ENCODE results near the gene MYO16. TPM values are rescaled to one million over a fixed set of nuclear protein-coding genes. Genes with fewer than 3 reads are reported as not detected.
A peak's percentile ranks its signal among the peaks of the same experiment; 100 is the strongest.

The MYO16 gene
- total RNA-seq, 1 donor from 2014 or later, result not detected

DNA sequence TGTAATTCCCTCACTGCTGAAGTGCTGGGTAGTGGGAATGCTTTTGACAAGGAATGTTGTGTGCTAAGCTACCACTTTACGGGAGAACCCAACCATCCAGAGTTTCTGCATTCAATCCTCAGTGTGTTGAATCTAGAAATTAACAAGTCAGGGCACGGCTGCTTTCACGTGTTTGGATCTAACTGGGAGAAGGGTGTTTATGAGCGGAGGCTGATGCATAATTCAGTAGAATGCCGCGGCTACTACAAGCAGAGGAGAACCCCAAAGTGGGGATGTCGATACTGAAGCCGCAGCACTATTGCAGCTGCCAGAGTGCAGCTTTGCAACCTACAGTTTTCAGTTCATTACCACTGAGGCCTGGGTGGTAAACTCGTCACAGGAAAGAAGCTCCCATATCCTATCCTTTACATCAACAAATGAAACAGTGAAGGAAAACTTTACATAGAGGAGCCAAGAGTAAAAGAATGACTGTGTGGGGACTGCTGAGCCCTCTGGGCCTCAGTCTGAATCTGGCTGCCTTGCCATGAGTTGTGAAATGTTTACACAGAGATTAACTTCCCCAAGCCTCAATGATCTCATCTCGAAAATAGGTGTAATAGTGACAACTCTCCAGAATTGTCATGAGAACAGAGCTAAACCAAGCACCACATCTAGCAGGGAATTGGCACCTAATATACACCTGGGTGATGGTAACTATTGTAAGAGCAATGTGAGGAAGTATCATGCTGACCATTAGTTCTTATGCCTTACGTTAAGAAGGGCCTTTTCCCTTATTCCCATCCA is 531.7 kb downstream of the MYO16 start:
- no peak overlapping the region for H3K4me3 ChIP-seq (ENCODE audit: low read depth, low read length)
- TF ChIP-seq, protein P1, sequence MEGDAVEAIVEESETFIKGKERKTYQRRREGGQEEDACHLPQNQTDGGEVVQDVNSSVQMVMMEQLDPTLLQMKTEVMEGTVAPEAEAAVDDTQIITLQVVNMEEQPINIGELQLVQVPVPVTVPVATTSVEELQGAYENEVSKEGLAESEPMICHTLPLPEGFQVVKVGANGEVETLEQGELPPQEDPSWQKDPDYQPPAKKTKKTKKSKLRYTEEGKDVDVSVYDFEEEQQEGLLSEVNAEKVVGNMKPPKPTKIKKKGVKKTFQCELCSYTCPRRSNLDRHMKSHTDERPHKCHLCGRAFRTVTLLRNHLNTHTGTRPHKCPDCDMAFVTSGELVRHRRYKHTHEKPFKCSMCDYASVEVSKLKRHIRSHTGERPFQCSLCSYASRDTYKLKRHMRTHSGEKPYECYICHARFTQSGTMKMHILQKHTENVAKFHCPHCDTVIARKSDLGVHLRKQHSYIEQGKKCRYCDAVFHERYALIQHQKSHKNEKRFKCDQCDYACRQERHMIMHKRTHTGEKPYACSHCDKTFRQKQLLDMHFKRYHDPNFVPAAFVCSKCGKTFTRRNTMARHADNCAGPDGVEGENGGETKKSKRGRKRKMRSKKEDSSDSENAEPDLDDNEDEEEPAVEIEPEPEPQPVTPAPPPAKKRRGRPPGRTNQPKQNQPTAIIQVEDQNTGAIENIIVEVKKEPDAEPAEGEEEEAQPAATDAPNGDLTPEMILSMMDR (IDR thresholded peaks at IDR 0.05; ENCODE audit: insufficient read depth, low read length, severe bottlenecking), result no peak
- peak; percentile 84 for DNase-seq (ENCODE audit: low read depth)
- no peaks in the 10 kb centered on the region for H3K36me3 ChIP-seq (ENCODE audit: control insufficient read depth, insufficient read depth, low read length)
- no peaks in the 10 kb centered on the region for H3K27me3 ChIP-seq (ENCODE audit: control insufficient read depth, insufficient read depth, low read length)
- no peak for FAIRE-seq

DNA sequence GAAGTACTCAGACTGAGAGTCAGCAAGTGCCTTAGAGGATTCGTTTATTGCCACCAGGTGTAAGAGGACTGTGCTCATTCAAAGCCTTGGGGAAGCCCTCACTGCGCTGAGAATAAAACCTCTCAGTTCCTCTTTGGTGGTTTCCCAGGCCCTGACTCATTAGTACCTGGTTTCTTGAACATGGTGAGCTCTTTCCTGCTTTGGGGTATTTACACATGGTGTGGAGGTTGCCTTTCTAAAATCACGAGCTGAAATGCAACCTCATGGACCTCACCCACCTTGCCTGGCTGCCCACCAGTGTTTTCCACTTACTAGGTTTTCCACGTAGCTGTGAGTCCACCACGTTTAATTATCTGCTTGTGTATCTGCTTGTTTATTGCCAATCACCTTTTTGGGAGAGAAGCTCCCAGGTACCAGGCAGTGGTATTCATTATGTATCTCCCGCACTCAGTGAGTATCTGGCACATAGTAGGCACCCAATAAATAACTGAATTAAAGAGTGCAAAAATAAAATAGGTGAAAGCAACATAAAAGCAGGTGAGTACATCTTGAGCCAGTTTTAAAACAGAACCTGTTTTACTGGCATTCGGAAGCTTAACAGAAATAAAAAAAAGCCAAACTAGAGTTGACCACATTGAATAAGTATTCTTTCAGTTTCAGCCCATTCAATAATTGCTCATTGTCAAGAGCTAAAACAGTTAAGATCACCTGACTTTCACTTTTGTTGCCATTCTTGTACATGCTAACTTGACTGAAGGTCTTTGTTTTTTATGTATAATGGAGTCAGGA is 533.0 kb downstream of the MYO16 start:
- Histone ChIP-seq H3K4me3 (ENCODE audit: low read depth, low read length) (no peak overlapping the region), H3K27me3 (ENCODE audit: control insufficient read depth, insufficient read depth, low read length) (no peaks in the 10 kb centered on the region), H3K36me3 (ENCODE audit: control insufficient read depth, insufficient read depth, low read length) (no peaks in the 10 kb centered on the region)
- TF ChIP-seq, protein P1 (IDR thresholded peaks at IDR 0.05; ENCODE audit: insufficient read depth, low read length, severe bottlenecking), result no peak
- DNase-seq (ENCODE audit: low read depth), result peak; percentile 90
- FAIRE-seq, result no peak

DNA sequence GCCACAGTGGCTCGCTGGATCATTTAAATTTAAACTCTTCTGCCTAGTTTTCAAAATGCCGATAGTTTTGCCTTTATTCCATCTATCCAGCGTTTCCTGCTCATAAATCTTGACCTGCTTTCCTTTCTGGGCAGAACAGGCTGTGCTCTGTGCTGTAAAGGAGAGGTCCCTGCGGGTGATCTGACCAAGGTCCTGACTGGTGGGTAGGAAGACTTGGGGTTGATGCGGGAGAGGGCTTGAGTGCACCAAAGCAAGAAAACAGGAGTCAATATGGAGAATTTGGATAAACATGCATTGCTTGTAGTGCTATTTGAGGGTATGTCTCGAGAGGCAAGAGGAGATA is 533.6 kb downstream of the MYO16 start:
- Histone ChIP-seq H3K4me3 (ENCODE audit: low read depth, low read length) (no peak overlapping the region), H3K36me3 (ENCODE audit: control insufficient read depth, insufficient read depth, low read length) (no peaks in the 10 kb centered on the region), H3K27me3 (ENCODE audit: control insufficient read depth, insufficient read depth, low read length) (no peaks in the 10 kb centered on the region)
- TF ChIP-seq, protein P1 (IDR thresholded peaks at IDR 0.05; ENCODE audit: insufficient read depth, low read length, severe bottlenecking), result no peak
- no peak for DNase-seq (ENCODE audit: low read depth)
- FAIRE-seq, result no peak

DNA sequence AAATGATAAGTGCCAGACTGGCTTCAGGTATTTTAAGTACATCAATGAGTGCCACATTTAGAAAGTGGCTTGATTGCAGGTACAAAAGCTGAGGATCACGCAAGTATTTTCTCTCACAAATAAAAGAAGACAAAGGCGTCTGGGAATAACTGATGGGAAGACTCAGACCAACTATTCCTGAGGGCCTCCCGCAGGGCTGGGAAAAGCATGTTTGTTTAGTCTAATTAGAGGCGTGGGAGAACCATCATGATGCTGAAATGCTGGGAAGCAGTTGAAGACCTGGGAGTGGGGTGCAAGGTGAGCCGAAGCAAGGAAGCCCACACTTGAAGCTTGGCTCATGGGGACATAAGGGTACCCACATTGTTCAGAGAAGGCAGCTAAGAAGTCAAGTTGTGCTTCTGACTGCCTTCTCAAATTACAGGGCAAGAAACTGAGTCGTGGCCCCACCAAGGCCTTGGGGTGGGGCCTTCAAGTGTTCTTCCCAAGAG is 536.0 kb downstream of the MYO16 start:
- FAIRE-seq (no peak), DNase-seq (ENCODE audit: low read depth) (no peak)
- Histone ChIP-seq H3K36me3 (ENCODE audit: control insufficient read depth, insufficient read depth, low read length) (no peaks in the 10 kb centered on the region), H3K4me3 (ENCODE audit: low read depth, low read length) (no peak overlapping the region), H3K27me3 (ENCODE audit: control insufficient read depth, insufficient read depth, low read length) (no peaks in the 10 kb centered on the region)
- TF ChIP-seq, protein P1 (IDR thresholded peaks at IDR 0.05; ENCODE audit: insufficient read depth, low read length, severe bottlenecking), result no peak

DNA sequence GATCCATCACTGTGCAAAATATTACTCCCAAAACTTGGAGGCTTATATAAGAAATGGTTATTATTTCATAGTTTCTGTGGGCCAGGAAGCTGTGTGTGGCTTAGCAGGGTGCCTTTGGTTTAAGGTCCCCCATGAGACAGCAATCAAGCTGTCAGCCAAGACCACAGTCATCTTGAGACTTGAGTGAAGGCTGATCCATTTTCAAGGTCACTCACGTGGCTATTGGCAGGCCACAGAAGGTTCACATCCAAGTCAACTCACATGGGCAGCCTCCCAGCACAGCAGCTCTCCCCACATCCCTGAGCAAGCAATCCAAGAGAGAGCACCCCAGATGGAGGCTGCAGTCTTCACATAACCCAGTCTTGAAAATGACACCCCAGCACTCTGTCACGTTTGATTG is 537.4 kb downstream of the MYO16 start:
- Histone ChIP-seq H3K36me3 (ENCODE audit: control insufficient read depth, insufficient read depth, low read length) (no peaks in the 10 kb centered on the region), H3K4me3 (ENCODE audit: low read depth, low read length) (no peak overlapping the region), H3K27me3 (ENCODE audit: control insufficient read depth, insufficient read depth, low read length) (no peaks in the 10 kb centered on the region)
- TF ChIP-seq, protein P1 (IDR thresholded peaks at IDR 0.05; ENCODE audit: insufficient read depth, low read length, severe bottlenecking), result no peak
- DNase-seq (ENCODE audit: low read depth), result no peak
- FAIRE-seq, result no peak
